SKM-1 treated with dmso at 0.1 percent for 144 hours (cell line): ENCODE measurements around the gene CNTN1.

Experiments used
- DNase-seq: peaks from one replicate; lab custom pipeline; 2025; ENCODE audit not compliant: unreplicated experiment; lab: John Stamatoyannopoulos, UW

Gene CNTN1

DNA sequence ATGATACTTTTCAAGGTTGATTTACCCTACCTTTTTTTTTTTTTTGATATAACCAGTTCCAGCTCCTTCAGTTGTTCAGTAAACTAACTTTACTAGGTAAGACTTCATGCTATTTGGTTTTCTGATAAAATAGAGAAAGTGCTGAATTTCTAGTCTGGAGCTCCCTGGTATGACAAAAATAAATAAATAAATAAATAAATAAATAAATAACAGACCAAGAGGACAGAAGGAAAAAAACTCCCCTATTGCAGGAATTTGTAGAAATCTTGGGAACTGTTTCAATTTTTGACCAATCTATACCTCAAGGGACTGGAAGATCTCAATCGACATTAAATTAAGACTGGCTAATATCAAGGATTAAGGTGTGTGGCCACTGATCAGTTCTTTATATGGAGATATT lies 265.2 kb downstream of the CNTN1 start:
- DNase-seq: no peak

- no peak for DNase-seq
Measured at GRCh38 chr12:40959041-40959440, 266.8 kb downstream of the CNTN1 start.

- no peak for DNase-seq
Measured at GRCh38 chr12:40963751-40964150, 271.5 kb downstream of the CNTN1 start.

GRCh38 chr12:40969796-40970195 lies 277.6 kb downstream of the CNTN1 start:
- DNase-seq: no peak

DNA sequence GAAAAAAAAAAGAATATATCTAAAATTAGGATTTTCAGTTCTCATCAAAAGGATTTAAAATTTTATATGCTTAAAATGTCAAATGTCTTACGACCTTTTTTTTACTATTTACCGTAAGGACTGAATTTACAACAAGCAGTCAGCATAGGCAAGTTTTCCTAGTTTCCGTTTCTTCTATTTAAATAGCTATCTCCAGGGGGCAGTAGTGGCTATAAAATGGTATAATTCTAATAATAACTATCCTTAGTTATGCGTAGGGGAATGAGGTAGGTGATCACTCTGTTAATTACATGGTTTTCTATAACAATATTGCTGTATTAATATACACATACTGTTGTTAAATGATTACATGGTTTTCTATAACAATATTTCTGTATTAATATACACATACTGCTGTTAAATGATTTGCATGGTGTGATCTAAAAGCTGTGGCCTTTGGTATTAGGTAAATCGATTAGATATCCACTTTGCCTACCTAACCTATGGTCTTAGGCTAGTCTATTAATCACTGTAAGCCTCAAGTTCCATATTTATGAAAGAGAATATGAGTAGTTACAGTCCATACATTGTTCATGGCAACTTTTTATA lies 278.2 kb downstream of the CNTN1 start:
- DNase-seq: no peak

DNA sequence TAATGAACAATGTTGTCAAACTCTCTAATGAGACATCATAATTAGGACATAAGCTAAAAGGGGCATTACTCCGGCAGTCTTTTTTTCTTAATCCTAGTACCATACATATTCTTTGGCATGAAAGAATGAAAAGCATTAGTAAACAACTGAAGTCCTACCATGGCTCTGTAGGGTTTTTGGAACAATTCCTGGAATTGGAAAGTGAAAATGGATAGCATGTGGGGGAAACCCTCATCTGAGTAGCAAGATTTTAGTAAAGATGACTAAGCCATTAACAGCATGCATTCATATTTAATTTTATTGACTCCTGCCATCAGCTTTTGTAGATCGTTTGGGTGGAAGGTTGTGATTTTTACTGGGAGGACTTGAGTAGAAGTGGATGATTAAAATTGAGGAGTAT lies 279.7 kb downstream of the CNTN1 start:
- DNase-seq: no peak

DNA sequence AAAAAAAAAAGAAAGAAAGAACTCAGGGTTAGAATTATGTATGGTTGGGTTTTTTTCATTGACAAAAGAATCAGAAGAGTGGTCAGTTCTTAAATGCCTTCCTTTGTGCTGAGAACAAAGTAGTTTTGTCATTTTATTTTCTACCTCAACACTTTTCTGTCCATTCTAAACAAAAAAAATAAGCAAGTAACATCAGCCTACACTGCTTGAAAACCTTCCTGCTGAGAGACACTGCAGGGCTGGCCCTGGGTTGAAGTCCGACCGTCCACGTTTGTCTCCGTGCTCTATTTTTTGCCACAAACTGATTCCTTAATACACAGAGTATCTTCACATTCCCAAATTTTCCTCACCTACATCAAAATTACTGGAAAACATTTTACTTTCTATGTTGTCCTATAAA lies 284.3 kb downstream of the CNTN1 start:
- no peak for DNase-seq

DNA sequence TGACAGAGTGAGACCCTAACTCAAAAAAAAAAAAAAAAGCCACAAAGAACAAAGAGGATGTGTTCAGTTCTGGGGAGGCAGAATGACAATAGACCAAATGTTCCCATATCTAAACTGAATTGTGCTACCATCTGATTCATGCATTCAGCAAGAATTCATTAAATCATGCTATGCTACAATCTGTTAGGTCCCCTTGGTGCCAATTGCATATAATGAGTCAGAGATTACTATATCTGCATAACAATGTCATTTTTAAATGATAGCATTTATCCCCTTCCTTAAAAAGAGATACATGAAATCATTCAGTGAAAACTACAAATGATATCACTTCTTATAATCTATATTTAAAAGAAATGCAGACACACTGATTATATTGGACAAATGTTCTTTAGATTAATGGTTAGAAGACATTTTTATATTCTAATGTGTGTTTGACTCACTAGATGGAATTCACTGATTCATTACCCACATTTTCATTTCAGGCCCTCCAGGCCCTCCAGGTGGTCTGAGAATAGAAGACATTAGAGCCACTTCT lies 288.3 kb downstream of the CNTN1 start:
- no peak for DNase-seq

GRCh38 chr12:40986001-40986400 lies 293.8 kb downstream of the CNTN1 start:
- no peak for DNase-seq

GRCh38 chr12:40988355-40988754 lies 296.1 kb downstream of the CNTN1 start:
- DNase-seq: no peak

DNA sequence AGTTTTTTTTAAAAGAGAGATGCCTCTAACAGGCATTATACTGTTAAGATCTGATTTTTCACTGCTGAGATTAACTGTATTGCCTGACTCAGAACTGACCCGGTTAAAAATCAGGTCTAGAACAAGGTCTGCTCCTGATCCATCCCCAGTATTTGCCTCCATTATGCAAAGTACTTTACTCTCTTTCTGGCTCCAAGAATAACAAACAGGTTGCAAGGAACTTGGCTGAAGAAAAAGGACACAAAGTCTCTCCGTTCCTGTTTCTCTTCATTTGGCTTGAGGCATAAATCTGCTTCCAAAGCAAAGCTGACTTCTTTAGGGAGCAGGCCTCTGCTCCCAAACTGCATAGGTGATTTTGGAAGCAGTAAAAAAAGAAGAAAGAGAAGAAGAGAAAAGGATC lies 296.6 kb downstream of the CNTN1 start:
- DNase-seq: no peak

- DNase-seq: no peak
Measured at GRCh38 chr12:40989785-40990184, 297.5 kb downstream of the CNTN1 start.

DNA sequence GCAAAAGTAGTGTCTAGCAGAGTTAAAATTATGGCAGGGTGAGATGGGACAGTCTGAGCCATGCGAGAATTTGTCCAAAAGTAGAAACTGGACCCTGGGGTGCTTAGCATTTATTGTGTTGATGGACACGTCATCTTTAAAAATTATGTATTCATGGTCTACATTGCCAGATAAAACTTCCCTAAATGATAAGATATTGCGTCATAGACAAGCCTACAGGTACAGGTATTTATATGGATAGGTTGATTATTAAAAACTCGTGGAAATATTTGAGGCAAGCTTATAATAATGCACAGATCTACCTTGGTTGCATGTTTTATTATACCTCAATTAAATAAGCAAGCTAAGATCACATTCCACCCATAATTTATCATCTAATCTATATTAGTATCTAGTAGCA lies 299.9 kb downstream of the CNTN1 start:
- no peak for DNase-seq

- DNase-seq: no peak
Measured at GRCh38 chr12:40992674-40993073, 300.4 kb downstream of the CNTN1 start.

DNA sequence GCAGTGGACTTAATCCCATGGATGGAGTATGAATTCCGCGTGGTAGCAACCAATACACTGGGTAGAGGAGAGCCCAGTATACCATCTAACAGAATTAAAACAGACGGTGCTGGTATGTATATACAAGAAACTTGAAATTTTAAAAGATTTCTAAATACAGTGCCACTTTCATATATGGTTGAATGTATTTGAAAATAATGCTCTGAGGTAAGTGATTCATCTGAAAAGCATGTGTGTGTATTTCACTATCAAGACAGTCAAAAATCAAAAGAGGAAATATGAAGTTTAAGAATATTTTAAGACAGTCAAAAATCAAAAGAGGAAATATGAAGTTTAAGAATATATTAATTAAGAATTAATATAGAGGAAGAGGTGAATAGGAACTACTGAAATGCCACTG lies 300.9 kb downstream of the CNTN1 start:
- no peak for DNase-seq

GRCh38 chr12:40996091-40996490 lies 303.9 kb downstream of the CNTN1 start:
- no peak for DNase-seq

- no peak for DNase-seq
Measured at GRCh38 chr12:40999210-40999609, 307.0 kb downstream of the CNTN1 start.

- DNase-seq: no peak
Measured at GRCh38 chr12:41008472-41008871, 316.2 kb downstream of the CNTN1 start.

DNA sequence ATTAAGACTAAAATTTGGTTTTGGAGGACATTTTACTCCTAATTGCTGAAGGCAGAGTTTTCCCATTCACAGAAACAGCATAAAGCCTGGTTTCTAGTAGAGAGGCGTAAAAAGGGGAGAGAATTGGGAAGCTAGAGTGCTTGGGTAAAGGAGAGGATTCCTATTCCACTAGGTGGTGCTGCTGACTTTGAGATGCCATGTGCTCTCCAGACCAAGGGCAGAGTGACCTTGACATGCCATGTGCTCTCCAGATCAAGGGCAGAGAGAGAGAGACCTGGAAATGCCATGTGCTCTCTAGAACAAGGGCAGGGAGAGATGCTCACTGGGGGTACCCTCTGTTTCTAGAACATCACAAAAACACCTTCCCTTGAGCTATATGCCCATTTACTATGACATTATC lies 319.7 kb downstream of the CNTN1 start:
- DNase-seq: no peak

- no peak for DNase-seq
Measured at GRCh38 chr12:41013881-41014642, 321.8 kb downstream of the CNTN1 start.

DNA sequence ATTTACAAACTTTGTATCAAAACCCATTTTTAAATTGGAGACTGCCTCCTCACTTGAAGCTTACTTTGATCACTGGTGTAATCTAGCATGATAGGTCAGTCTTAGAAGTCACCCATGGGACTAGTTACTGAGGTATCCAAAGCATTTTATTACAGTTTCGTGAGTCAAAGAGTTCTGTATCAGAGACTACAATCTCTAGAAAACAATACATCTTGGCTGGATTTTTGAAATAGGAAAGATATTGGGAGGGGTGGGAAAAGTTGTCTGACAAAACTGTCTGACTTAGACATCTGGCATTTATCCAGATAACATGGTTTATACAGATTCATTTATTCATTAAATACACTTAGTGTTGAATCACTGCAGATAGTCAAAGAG lies 322.4 kb downstream of the CNTN1 start:
- no peak for DNase-seq

DNA sequence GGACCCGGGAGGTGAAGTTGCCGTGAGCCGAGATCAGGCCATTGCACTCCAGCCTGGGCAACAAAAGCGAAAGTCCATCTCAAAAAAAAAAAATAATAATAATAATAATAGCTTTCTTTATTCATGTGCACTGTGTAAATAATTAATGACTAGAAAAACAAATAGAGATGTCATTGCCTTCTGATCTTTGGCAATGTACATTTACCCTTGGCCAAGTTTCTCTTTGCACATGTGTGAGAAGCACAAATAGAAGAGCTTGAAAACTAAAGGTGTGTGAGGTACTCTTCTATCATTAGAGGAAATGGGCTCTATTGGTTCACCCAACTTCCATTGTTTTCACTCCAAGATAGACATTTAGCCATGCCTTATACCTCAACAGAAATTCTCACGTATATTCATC lies 325.8 kb downstream of the CNTN1 start:
- DNase-seq: no peak

GRCh38 chr12:41019461-41019860 lies 327.2 kb downstream of the CNTN1 start:
- no peak for DNase-seq
